ENCODE measurements around the gene USP21. TPM values are rescaled to one million over a fixed set of nuclear protein-coding genes. Genes with fewer than 3 reads are reported as not detected.
A peak's percentile ranks its signal among the peaks of the same experiment; 100 is the strongest.

Gene USP21
- total and polyA plus RNA-seq, 2 of the 13 experiments (the other 11 are each of a cell fraction or from before 2014, with no cell fraction given) = 10.1 to 33.1 TPM

- TF ChIP-seq ZNF766 (CRISPR knock-in tag; IDR thresholded peaks at IDR 0.05; ENCODE audit: borderline replicate concordance) (no peak), RBM22 (optimal IDR thresholded peaks at IDR 0.05; ENCODE audit: low read length) (peak; percentile 73), ZXDC (CRISPR knock-in tag; IDR thresholded peaks at IDR 0.05) (peak; percentile 73), HMGA1 (CRISPR knock-in tag; conservative IDR thresholded peaks at IDR 0.05) (no peak), POGZ (CRISPR knock-in tag; IDR thresholded peaks at IDR 0.05) (peak; percentile 75), ZBTB40 (IDR thresholded peaks at IDR 0.05) (no peak), ZBTB40 (CRISPR knock-in tag; IDR thresholded peaks at IDR 0.05) (peak; percentile 30; the same call in 1 of the 2 replicates), LCORL (IDR thresholded peaks at IDR 0.05) (no peak), LCORL (CRISPR knock-in tag; IDR thresholded peaks at IDR 0.05) (peak; percentile 20; the same call in 1 of the 2 replicates), MXD1 (CRISPR knock-in tag; IDR thresholded peaks at IDR 0.05) (peak; percentile 96), RBM39 (IDR thresholded peaks at IDR 0.05; ENCODE audit: low read depth, low read length, poor library complexity, severe bottlenecking) (peak; percentile 48), IKZF4 (CRISPR knock-in tag; IDR thresholded peaks at IDR 0.05; ENCODE audit: borderline replicate concordance, low read depth, not compliant biosample characterization) (peak; percentile 59), ZBTB14 (CRISPR knock-in tag; IDR thresholded peaks at IDR 0.05) (no peak), PPARG (CRISPR knock-in tag; conservative IDR thresholded peaks at IDR 0.05) (peak; percentile 24; the same call in 1 of the 2 replicates), ZFP36L2 (CRISPR knock-in tag; IDR thresholded peaks at IDR 0.05) (peak; percentile 71; the same call in 1 of the 2 replicates)
Observed at GRCh38 chr1:161177112-161177935, 18.0 kb downstream of the USP21 start, which contains the start of gene B4GALT3 (continued).
